DOHH2 (cell line): Measurements from ENCODE around the gene EML4.

Experiments
- EZH2phosphoT487 ChIP-seq: fragments of 200-600 bp; sonication (generic); IDR thresholded peaks from 2 replicates; pipeline ENCODE4 v1.6.1; 2017; ENCODE audit warnings: borderline replicate concordance, mild to moderate bottlenecking, antibody characterized with exemption, low read length, moderate library complexity, mixed read lengths
- TF ChIP-seq, protein P1 (sequence below): fragments of 200-600 bp; sonication (generic); IDR thresholded peaks from one replicate; pipeline ENCODE4 v1.5.1; 2014; ENCODE audit warnings: antibody characterized with exemption, mild to moderate bottlenecking, low read depth, low read length; ENCODE audit not compliant: poor library complexity, severe bottlenecking

DNA sequence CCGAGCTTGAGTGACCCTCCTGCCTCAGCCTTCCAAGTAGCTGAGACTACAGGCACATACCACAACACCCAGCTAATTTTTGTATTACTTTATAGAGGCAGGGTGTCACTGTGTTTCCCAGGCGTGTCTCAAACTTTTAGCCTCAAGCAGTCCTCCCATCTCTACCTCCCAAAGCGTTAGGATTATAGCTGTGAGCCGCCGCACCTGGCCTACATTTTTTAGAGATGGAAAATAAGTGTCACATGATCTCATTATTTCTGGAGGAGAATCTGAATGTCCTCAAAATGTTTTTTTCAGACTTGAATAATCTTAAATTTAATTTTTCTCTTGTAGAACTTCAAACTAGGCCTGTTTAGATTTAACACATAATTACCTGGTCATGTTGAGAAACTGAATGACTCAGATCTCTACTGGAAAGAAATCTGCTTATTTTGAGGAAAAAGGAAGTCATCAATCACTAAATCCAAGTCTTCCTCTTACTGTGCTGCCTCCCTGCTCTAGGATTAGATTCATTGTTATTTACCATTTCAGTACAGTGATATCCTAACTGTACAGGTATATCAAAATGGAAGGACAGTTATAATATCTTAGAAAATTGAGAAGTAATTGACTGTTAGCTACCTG, 99.5 kb downstream of the EML4 start:
- TF ChIP-seq, protein P1, sequence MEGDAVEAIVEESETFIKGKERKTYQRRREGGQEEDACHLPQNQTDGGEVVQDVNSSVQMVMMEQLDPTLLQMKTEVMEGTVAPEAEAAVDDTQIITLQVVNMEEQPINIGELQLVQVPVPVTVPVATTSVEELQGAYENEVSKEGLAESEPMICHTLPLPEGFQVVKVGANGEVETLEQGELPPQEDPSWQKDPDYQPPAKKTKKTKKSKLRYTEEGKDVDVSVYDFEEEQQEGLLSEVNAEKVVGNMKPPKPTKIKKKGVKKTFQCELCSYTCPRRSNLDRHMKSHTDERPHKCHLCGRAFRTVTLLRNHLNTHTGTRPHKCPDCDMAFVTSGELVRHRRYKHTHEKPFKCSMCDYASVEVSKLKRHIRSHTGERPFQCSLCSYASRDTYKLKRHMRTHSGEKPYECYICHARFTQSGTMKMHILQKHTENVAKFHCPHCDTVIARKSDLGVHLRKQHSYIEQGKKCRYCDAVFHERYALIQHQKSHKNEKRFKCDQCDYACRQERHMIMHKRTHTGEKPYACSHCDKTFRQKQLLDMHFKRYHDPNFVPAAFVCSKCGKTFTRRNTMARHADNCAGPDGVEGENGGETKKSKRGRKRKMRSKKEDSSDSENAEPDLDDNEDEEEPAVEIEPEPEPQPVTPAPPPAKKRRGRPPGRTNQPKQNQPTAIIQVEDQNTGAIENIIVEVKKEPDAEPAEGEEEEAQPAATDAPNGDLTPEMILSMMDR: no peak
- TF ChIP-seq EZH2phosphoT487: no peak
